C4-2B (cell line): Measurements from ENCODE around the gene TRRAP.
A peak's percentile ranks its signal among the peaks of the same experiment; 100 is the strongest.
"Not testable (repeated sequence)": the region's sequence is repeated elsewhere in the genome, so short reads cannot be mapped to it uniquely, and the experiment has no call there.

Experiments
- H3K27ac ChIP-seq: fragments of 450-650 bp; 2 replicates; pipeline ENCODE4 v1.5.1; 2017
- ZFX ChIP-seq: fragments of 450-650 bp; IDR thresholded peaks from 2 replicates; pipeline ENCODE4 v1.6.1; 2017
- TF ChIP-seq, protein P1 (sequence below): fragments of 450-650 bp; conservative IDR thresholded peaks from 2 replicates; pipeline ENCODE4 v1.5.1; 2017; ENCODE audit warnings: mild to moderate bottlenecking

The TRRAP gene

GRCh38 chr7:98837630-98837972 lies 40.7 kb upstream of the TRRAP start:
- TF ChIP-seq, protein P1, sequence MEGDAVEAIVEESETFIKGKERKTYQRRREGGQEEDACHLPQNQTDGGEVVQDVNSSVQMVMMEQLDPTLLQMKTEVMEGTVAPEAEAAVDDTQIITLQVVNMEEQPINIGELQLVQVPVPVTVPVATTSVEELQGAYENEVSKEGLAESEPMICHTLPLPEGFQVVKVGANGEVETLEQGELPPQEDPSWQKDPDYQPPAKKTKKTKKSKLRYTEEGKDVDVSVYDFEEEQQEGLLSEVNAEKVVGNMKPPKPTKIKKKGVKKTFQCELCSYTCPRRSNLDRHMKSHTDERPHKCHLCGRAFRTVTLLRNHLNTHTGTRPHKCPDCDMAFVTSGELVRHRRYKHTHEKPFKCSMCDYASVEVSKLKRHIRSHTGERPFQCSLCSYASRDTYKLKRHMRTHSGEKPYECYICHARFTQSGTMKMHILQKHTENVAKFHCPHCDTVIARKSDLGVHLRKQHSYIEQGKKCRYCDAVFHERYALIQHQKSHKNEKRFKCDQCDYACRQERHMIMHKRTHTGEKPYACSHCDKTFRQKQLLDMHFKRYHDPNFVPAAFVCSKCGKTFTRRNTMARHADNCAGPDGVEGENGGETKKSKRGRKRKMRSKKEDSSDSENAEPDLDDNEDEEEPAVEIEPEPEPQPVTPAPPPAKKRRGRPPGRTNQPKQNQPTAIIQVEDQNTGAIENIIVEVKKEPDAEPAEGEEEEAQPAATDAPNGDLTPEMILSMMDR, result no peak
- no peak for TF ChIP-seq ZFX
- H3K27ac ChIP-seq, result no peak overlapping the region

DNA sequence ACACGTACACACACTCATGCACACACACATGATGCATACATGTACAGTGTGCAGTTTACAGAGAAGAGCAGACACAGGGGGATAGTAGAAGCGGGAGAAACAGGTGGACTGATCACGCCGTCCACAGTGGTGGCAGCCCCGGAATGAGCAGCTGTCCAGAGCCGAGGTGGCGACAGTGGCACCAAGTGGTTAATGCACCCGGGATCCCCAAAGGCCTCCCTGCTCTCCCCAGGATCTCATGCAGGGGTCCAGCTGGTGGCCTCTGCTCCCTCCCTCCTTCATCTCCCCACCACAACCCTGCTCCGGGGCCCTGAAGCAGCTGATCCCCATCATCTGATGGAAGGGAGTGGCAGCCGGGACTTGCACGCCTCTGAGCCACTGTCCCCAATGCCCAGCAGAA lies 38.2 kb upstream of the TRRAP start:
- no peak overlapping the region for H3K27ac ChIP-seq
- TF ChIP-seq, protein P1, result no peak
- TF ChIP-seq ZFX, result no peak

DNA sequence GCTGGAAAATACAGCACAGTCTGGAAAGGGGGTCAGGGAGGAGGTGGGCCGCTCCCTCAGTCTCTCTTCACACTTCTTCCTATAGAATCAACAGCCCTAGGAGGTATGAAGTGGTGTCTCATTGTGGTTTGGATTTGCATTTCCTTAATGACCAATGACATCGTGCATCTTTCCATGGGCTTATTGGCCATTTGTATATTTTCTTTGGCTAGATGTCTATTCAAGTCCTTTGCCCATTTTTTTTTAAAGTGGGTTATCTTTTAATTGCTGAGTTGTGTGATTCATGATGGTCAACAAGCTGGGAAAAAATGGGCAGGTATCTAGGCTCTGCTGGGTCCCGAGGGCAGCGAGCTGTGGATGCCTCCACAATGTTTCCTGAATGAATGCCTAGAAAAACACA lies 37.6 kb upstream of the TRRAP start:
- TF ChIP-seq, protein P1, result no peak
- no peak for TF ChIP-seq ZFX
- H3K27ac ChIP-seq, result no peak overlapping the region

DNA sequence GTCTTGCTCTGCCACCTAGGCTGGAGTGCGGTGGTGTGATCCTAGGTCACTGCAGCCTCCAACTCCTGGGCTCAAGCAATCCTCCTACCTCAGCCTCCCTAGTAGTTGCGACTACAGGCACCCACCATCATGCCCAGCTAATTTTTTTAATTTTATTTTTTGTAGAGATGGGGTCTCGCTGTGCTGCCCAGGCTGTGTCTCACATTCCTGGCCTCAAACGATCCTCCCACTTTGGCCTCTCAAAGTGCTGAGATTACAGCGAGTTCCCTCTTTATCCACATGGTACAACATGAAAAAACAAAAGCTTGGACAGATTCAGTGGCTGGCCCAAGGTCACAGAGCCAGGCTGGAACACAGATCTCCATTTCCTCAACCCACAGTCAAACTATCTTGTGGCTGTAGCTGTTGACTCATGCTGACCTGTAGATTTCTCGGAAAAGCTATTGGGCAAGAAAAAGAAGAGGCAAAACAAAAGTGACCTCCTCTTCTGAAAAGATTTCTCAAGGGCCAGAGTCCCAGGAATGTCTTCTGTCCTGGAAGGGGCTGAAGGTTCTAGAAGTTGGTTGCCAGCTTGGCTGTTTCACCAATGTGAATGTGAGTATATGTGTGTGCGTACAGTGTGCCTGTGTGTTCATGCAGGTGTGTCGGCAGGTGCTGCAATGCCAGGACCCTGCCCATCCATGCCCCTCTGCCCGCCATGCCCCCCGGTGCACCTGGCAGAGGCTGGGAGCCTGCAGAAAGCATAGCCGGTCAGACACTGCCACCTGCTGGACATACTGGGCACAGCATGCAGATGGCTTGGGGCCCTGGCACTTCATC lies 36.9 kb upstream of the TRRAP start:
- no peak overlapping the region for H3K27ac ChIP-seq
- TF ChIP-seq, protein P1, result peak; percentile 98
- no peak for TF ChIP-seq ZFX

DNA sequence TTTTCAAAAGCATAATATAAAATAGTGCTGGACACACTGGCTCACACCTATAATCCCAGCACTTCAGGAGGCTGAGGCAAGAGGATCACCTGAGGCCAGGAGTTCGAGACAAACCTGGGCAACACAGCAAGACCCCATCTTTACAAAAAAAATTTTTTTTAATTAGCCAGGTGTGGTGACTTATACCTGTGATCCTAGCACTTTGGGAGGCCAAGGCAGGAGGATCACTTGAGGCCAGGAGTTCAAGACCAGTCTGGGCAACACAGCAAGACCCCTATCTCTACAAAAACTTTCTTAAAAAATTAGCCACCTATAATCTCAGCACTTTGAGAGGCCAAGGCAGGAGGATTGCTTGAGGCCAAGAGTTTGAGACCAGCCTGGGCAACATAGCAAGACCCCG lies 35.8 kb upstream of the TRRAP start:
- not testable (repeated sequence) for H3K27ac ChIP-seq

DNA sequence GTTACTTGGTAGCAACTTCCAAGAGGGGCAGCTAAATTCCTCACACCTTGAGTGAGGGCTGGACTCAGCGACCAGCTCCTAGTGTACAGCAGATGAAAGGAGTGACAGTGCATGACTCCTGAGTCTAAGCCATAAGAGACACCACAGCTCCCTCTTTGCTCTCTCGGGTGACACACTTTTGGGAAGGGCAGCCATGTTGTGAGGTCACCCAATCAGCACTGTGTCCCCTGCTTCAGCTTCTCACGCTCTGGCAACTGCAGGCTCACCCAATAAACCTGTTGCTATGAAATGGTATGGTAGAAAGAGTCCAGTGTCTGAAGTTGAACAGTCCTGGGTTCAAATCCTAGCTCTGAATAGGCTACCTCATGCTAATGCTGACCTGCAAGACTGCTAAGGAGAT lies 29.4 kb upstream of the TRRAP start:
- TF ChIP-seq ZFX, result no peak
- TF ChIP-seq, protein P1, result no peak
- H3K27ac ChIP-seq, result no peak overlapping the region

DNA sequence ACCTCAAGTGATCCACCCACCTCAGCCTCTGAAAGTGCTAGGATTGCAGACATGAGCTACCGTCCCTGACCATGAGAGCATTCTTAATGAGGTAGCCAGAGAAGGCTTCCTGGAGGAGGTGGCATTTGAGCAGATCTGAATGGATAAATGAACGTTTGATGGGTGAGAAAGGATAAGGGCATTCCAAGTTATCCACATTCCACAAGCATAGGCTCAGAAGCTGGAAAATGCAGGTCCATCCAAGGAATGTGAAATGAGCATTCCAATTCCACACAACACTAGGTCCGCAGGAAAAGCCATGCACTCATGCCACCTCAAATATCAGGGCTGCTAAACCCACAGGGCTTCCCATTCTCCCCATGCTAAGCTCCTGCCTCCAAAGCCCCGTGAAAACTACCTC lies 25.5 kb upstream of the TRRAP start:
- no peak overlapping the region for H3K27ac ChIP-seq
- TF ChIP-seq, protein P1, result no peak
- TF ChIP-seq ZFX, result no peak
